GM12875 (cell line): ENCODE measurements around the gene C6orf62.

Experiments used
- H3K4me3 ChIP-seq: one replicate; pipeline ENCODE4 v1.5.1; 2011; ENCODE audit warnings: low read depth, low read length, control low read depth
- CTCF ChIP-seq: IDR thresholded peaks from 2 replicates; pipeline ENCODE4 v1.5.1; 2011; ENCODE audit warnings: low read depth, mild to moderate bottlenecking, control low read depth, inconsistent platforms, low read length, moderate library complexity, borderline replicate concordance; ENCODE audit not compliant: insufficient read depth

C6orf62 gene

GRCh38 chr6:24692848-24693592, 25.9 kb downstream of the C6orf62 start:
- no peak for TF ChIP-seq CTCF
- no peak overlapping the region for H3K4me3 ChIP-seq

- H3K4me3 ChIP-seq = no peak overlapping the region
- no peak for TF ChIP-seq CTCF
These were observed 26.5 kb downstream of the C6orf62 start for GRCh38 chr6:24692415-24692814.

GRCh38 chr6:24692003-24692402, 27.0 kb downstream of the C6orf62 start:
- no peak overlapping the region for H3K4me3 ChIP-seq
- TF ChIP-seq CTCF = no peak

- H3K4me3 ChIP-seq = no peak overlapping the region
- TF ChIP-seq CTCF = no peak
These were observed 27.4 kb downstream of the C6orf62 start for GRCh38 chr6:24691550-24691949.

- no peak for TF ChIP-seq CTCF
- no peak overlapping the region for H3K4me3 ChIP-seq
These were observed 28.4 kb downstream of the C6orf62 start for GRCh38 chr6:24690593-24690992.

- TF ChIP-seq CTCF = no peak
- H3K4me3 ChIP-seq = no peak overlapping the region
These were observed 29.0 kb downstream of the C6orf62 start for GRCh38 chr6:24689964-24690363.

- no peak overlapping the region for H3K4me3 ChIP-seq
- TF ChIP-seq CTCF = no peak
These were observed 32.0 kb downstream of the C6orf62 start for GRCh38 chr6:24686946-24687345.
